AG04450 (cell line): ENCODE measurements around the gene SYPL1. TPM values are rescaled to one million over a fixed set of nuclear protein-coding genes. Genes with fewer than 3 reads are reported as not detected.

Experiments used
- polyA plus RNA-seq: library from polyadenylated mRNA; depleted of rRNA; stranded (reverse); fragments of >200 nt; gene quantifications from 2 replicates; pipeline ENCODE4 v1.2.3, GENCODE V29; 2011; rRNA removed

The SYPL1 gene
- polyA plus RNA-seq, 1 experiment = 84.7 TPM

Other genes starting within 250 kb of the SYPL1 start
- 5.0 and 5.5 TPM in 2 replicates for gene ATXN7L1, start 235.7 kb downstream of the SYPL1 start, polyA plus RNA-seq
- gene CDHR3, start 149.0 kb downstream of the SYPL1 start, polyA plus RNA-seq = 1.9 TPM in 2 replicates
- 27.6 and 37.4 TPM in 2 replicates for gene NAMPT, start 172.7 kb upstream of the SYPL1 start, polyA plus RNA-seq